CD4-positive, alpha-beta T cell treated with Interleukin-12 subunit alpha and Interleukin-12 subunit beta, for 1 hour (primary cell): ENCODE results near the gene TAF3.

Experiments used
- DNase-seq: peaks from one replicate; pipeline ENCODE4 v3.0.0-alpha.2; 2020

The TAF3 gene

DNA sequence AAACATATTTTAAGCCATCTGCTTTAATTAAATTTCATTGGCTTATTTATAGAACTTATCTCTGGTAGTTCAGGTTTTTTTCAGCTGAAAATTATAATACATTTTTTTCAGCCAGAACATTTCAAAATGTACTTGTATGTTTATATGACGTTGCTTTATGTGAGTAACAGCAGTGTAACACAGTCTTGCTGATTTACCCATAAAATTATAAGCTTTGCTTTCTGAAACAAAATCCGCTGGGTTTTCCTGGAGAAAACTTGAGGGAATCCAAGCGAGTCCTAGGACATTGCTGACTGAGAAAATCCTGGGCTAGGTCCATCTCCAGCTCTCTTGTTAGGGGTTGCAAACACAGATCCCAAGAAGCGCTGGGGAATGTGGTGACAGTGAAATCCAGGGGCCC is 124.0 kb downstream of the TAF3 start:
- DNase-seq, result no peak

- DNase-seq, result no peak
Measured at GRCh38 chr10:7942859-7943258, 124.6 kb downstream of the TAF3 start.

- no peak for DNase-seq
Measured at GRCh38 chr10:7944215-7944480, 125.8 kb downstream of the TAF3 start.

DNA sequence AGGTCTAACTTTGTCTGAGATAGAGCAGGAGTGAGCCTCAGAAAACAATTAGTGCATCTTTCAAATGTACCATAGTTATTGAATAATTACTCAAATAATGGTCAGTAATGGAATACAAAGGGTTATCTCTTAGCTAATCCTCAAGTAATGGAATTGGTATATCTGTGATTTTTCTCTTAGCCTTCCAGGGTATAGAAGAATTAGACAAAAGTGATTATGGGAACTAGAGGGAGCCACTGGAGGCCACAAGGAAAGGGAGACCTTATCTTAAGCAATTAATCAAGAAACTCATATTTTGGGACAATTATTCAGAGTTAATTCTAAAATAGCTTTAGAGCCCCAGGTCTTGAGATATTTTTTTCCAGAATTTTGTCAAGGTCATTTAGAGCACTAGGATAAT is 126.2 kb downstream of the TAF3 start:
- DNase-seq, result no peak

DNA sequence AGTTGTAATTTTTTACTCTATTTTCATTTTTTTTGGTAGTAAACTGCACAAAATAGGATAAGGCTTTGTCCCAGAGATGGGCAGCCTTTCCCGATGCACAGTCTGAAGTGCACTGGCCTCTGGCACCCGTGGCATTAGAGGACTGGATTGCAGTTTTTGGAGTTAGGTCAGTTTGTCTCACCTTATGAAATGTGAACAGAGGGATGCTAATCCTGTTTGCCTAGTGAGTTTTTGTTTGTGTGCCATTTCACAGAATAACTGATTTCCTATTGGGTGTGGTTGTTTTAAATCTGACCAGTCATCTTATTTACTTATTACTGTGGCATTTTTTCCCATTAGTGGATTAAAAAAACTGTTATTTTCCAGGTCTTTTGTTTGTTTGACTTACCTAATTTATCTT is 126.7 kb downstream of the TAF3 start:
- DNase-seq, result no peak

GRCh38 chr10:7945469-7946187 is 127.3 kb downstream of the TAF3 start:
- DNase-seq, result no peak

GRCh38 chr10:7948371-7949000 is 130.2 kb downstream of the TAF3 start:
- no peak for DNase-seq

GRCh38 chr10:7950981-7951847 is 132.9 kb downstream of the TAF3 start:
- DNase-seq, result no peak

DNA sequence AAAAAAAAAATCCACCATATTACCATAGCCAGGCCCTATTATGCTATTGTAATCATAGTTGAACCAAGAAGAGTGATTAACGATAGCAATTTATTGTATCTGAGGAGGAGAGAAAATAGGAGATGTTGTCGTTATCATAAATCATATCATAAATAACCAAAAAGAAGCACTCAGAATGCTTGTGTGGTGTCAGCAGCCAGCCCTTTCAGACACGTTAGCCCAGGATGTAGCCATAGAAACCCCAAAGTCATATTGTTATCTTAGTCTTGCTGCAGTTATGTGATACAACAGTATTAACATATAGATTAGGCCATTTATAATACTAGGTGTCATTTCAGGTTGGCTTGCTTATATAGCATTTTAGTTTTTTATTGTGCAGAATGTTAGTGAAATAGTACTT is 134.0 kb downstream of the TAF3 start:
- DNase-seq, result no peak

GRCh38 chr10:7953447-7953846 is 135.1 kb downstream of the TAF3 start:
- no peak for DNase-seq

DNA sequence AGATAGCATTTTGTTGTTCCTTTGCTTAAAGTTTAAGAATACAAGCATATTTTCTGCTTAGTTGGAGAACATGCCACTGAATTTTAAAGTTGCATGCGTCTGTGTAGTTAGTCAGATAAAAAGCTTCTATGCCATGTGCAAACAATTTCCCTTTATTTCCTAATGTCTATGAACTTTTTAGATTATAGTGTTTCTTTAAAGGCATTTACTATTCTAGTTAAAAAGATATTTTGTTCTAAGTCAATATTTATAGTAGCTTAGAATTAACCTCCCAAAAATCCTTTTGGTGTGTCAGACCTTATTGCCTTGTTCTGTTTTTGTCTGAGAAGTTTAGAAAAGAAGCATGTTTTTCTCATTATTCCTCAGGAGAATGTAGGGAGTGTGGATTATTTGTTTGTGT is 137.1 kb downstream of the TAF3 start:
- no peak for DNase-seq

DNA sequence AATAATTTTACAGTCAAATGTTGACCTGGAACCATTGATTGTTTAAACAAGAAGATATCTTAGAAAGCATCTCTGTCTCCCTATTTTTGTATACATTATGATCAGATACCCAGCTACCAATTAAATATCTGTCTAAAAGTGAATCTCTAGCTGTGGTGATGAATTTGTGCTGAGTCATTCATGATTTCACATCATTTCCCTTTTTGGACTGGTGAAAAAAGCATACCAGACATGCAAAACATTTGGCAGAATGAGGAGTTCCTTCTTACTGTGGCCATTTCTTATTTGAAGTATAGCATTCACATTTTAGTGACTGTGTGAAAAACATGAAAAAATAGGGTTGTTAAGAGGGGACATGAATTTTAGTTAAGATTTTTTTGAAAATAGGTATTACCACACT is 138.2 kb downstream of the TAF3 start:
- DNase-seq, result no peak

DNA sequence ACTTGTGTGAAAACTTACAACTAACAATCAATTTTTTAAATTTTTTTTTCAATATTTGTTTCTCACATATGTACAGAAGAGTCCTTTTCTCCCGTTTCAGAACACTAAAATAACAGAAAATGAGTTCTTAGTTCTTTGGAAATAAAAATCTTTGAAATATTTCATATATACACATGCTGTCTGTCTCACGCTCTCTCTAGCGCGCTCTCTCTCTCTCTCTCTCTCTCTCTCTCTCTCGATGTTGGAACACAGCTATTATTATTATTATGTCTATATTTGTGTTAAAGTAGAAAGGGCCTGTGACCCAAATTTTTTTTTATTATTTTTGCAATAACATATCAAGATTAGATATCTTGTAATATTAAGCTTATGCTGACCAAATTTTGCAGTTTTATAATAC is 139.3 kb downstream of the TAF3 start:
- DNase-seq, result no peak

DNA sequence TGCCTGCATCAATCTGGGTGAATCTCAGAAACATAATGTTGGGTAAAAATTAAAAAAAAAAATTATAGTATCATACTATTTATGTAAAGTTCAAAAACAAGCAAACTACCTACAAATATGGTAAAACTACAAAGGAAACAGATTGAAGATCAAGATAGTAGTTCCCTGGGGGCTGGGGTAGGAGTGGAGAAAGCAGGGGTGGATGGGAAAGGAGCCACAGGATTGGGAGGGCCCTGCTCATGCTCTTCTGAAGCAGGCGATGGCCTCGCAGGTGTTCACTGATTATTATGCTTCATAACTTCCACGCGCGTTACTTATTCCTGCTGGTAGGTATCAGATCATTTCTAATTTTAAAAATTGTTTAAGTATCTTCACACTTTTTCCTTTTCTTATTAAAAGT is 140.1 kb downstream of the TAF3 start:
- DNase-seq, result no peak

DNA sequence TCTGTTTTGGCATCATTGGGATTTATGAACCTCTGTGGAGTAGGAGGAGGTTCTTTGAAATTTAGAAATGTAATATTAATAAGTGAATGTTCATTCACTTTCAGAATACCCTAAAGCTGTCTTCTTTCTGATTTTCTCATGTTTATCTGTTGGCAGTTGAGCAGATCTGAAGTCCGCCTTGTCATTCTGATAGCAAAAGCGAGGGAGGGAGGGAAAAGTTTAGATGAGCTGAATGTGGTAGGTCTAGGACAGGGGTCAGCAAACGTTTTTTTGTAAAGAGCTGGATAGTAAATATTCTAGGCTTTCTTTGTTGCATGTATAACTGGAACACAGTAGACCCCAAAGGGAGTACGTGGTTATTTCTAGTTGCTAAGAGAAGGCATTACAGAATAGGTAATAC is 141.8 kb downstream of the TAF3 start:
- DNase-seq, result no peak

- DNase-seq, result no peak
Measured at GRCh38 chr10:7962592-7962991, 144.3 kb downstream of the TAF3 start.

GRCh38 chr10:7965457-7965856 is 147.2 kb downstream of the TAF3 start:
- no peak for DNase-seq

- DNase-seq, result no peak
Measured at GRCh38 chr10:7967035-7967434, 148.7 kb downstream of the TAF3 start.

GRCh38 chr10:7968510-7969112 is 150.3 kb downstream of the TAF3 start:
- no peak for DNase-seq

DNA sequence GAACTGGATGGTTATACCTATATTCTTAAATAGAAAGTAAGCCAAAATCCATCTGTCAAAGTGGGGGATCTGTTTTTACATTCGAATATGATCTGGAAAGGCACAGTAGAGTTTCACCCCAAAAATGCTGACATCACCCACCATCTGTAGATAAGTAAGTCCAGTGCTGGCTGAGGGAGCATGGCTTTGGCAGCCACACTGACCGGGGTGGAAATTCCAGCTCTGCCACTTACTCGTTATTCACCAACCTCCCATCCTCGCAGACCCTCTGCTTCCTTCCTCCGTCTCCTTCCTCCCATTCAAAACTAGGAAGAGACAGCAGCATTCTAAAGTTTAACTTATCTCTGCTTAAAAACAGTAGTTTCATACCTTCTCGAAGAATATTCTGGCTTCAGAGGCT is 151.3 kb downstream of the TAF3 start:
- no peak for DNase-seq

GRCh38 chr10:7971949-7972348 is 153.6 kb downstream of the TAF3 start:
- DNase-seq, result no peak

GRCh38 chr10:7972367-7972766 is 154.1 kb downstream of the TAF3 start:
- no peak for DNase-seq

DNA sequence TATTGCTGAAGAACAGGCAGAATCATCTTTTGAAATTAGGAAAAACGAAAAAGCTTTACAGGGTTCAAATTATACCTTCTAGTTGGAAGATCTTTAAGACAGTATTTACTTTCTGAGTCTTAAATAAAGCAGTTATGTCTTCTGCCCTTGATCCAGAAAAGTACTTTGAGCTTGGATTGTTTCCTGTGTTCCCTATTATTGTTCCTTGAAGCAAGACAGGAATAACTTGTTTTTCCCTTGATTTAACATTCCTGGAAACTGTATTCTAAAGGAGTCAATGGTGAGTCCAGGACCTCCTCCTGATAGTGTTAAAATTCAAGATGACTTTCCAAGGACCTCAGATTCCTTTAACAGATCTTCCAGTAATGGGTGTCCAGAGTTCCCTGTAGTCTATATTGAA is 161.9 kb downstream of the TAF3 start:
- no peak for DNase-seq

- no peak for DNase-seq
Measured at GRCh38 chr10:7982727-7983126, 164.4 kb downstream of the TAF3 start.
